ENCODE data around the gene BUD23.
A peak's percentile ranks its signal among the peaks of the same experiment; 100 is the strongest.
"Not testable (repeated sequence)": the region's sequence is repeated elsewhere in the genome, so short reads cannot be mapped to it uniquely, and the experiment has no call there.

BUD23 gene

GRCh38 chr7:73719806-73720169 is 36.4 kb downstream of the BUD23 start:
- no peak for DNase-seq

- DNase-seq = not testable (repeated sequence)
These were observed 37.0 kb downstream of the BUD23 start for GRCh38 chr7:73720443-73720842.

- DNase-seq = no peak
These were observed 38.0 kb downstream of the BUD23 start for GRCh38 chr7:73721377-73721817.

GRCh38 chr7:73722182-73722581 is 38.8 kb downstream of the BUD23 start:
- not testable (repeated sequence) for DNase-seq

GRCh38 chr7:73722785-73723184 is 39.4 kb downstream of the BUD23 start:
- no peak for DNase-seq

- no peak for DNase-seq
These were observed 40.4 kb downstream of the BUD23 start for GRCh38 chr7:73723813-73724212.

- DNase-seq = no peak
These were observed 42.7 kb downstream of the BUD23 start for GRCh38 chr7:73726083-73726466.

- no peak for DNase-seq
These were observed 44.6 kb downstream of the BUD23 start for GRCh38 chr7:73727952-73728351.

- DNase-seq = no peak
These were observed 45.2 kb downstream of the BUD23 start for GRCh38 chr7:73728551-73728950.

GRCh38 chr7:73730485-73730884 is 47.1 kb downstream of the BUD23 start:
- DNase-seq = no peak

- DNase-seq = no peak
These were observed 49.0 kb downstream of the BUD23 start for GRCh38 chr7:73732397-73732796.

GRCh38 chr7:73734619-73735527 is 51.5 kb downstream of the BUD23 start:
- peak; percentile 72 for DNase-seq

GRCh38 chr7:73735528-73735905 is 52.1 kb downstream of the BUD23 start:
- no peak for DNase-seq

- no peak for DNase-seq
These were observed 53.5 kb downstream of the BUD23 start for GRCh38 chr7:73736885-73737284.

GRCh38 chr7:73737491-73738219 is 54.3 kb downstream of the BUD23 start:
- DNase-seq = no peak

- DNase-seq = peak; percentile 39
These were observed 54.8 kb downstream of the BUD23 start for GRCh38 chr7:73738220-73738611.

- DNase-seq = peak; percentile 99
These were observed 55.4 kb downstream of the BUD23 start, which contains the start of gene ABHD11 for GRCh38 chr7:73738612-73739386. ABHD11 (minus strand) TSS chr7:73738802; CDS start chr7:73738770, 32 bp downstream.

- no peak for DNase-seq
These were observed 56.0 kb downstream of the BUD23 start for GRCh38 chr7:73739387-73739767.

- DNase-seq = no peak
These were observed 56.8 kb downstream of the BUD23 start for GRCh38 chr7:73740212-73740611.

GRCh38 chr7:73740771-73741170 is 57.4 kb downstream of the BUD23 start:
- no peak for DNase-seq

GRCh38 chr7:73741600-73741999 is 58.2 kb downstream of the BUD23 start:
- peak; percentile 7 for DNase-seq

- DNase-seq = peak; percentile 30
These were observed 58.9 kb downstream of the BUD23 start for GRCh38 chr7:73742338-73742752.

Data from NCI-H748 treated with DMSO at 0.1 percent for 48 hours (cell line).